ENCODE results near the gene NUMA1. TPM values are rescaled to one million over a fixed set of nuclear protein-coding genes. Genes with fewer than 3 reads are reported as not detected.

Gene NUMA1
- total and polyA plus RNA-seq, 8 donors: 144 to 365 (median 343) TPM

DNA sequence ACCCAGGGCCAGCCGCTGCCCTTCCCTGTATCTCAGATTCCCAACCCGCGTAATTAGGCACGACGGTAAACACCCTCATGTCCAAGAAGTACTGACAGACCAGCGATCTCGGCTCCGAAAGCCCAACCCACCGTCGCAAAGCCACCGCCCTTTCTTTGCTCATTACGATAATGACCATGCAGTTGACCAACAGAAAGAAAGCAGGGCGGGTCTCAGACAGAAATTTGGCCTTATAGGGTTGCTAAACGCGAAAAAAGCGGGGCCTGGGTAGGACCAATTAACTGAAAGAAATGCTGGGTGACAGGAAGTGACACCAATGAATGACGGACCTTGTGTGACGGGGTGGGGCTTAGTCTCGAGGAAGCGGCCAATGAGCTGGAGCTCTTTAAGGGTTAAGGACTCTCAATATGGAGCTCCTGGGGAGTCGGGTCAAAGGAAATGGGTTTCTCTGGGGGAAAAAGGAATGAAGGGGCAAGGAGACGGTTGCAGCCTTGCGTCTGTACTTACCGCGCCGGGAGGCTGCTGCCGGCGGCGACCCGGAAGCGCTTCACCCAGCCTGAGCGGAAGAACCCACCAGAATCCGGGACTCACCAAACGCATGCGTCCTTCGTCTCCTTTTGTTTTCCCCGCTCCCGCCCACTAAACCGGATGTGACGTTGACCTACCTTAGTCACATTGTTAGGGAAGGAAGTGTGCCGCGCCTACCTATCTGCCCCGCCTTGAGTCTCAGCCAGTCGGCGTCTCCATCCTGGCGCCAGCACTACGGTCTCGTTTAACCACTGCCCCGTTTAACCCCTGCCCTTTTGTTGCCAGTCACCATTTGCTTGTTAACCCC, 32.0 kb upstream of the NUMA1 start, which contains the start of gene ANAPC15:
TSS of gene ANAPC15 (minus strand) at position 553 of the 835 bp plus-strand sequence. CDS start 1,419 bp downstream, outside the sequence.
- ATAC-seq (peak; percentile 95), DNase-seq (peak; percentile 93 to 100 (median 99))
- H3K27ac ChIP-seq: peak within 1 kb of the TSS; percentile 99 to 100
- no peaks in the 10 kb centered on the region for H3K9me3 ChIP-seq
- TF ChIP-seq, protein P1, sequence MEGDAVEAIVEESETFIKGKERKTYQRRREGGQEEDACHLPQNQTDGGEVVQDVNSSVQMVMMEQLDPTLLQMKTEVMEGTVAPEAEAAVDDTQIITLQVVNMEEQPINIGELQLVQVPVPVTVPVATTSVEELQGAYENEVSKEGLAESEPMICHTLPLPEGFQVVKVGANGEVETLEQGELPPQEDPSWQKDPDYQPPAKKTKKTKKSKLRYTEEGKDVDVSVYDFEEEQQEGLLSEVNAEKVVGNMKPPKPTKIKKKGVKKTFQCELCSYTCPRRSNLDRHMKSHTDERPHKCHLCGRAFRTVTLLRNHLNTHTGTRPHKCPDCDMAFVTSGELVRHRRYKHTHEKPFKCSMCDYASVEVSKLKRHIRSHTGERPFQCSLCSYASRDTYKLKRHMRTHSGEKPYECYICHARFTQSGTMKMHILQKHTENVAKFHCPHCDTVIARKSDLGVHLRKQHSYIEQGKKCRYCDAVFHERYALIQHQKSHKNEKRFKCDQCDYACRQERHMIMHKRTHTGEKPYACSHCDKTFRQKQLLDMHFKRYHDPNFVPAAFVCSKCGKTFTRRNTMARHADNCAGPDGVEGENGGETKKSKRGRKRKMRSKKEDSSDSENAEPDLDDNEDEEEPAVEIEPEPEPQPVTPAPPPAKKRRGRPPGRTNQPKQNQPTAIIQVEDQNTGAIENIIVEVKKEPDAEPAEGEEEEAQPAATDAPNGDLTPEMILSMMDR (IDR thresholded peaks at IDR 0.05): no peak
- H3K36me3 ChIP-seq: peaks cover 0 to 25% of the 10 kb centered on the region in 2 donors
- peak within 1 kb of the TSS; percentile 52 to 58 for H3K4me3 ChIP-seq
- no peaks in the 10 kb centered on the region for H3K27me3 ChIP-seq
- H3K4me1 ChIP-seq: peaks cover 8 to 16% of the 10 kb centered on the region in 2 donors
- intact Hi-C loops (cut with DNase I): no loop called here

DNA sequence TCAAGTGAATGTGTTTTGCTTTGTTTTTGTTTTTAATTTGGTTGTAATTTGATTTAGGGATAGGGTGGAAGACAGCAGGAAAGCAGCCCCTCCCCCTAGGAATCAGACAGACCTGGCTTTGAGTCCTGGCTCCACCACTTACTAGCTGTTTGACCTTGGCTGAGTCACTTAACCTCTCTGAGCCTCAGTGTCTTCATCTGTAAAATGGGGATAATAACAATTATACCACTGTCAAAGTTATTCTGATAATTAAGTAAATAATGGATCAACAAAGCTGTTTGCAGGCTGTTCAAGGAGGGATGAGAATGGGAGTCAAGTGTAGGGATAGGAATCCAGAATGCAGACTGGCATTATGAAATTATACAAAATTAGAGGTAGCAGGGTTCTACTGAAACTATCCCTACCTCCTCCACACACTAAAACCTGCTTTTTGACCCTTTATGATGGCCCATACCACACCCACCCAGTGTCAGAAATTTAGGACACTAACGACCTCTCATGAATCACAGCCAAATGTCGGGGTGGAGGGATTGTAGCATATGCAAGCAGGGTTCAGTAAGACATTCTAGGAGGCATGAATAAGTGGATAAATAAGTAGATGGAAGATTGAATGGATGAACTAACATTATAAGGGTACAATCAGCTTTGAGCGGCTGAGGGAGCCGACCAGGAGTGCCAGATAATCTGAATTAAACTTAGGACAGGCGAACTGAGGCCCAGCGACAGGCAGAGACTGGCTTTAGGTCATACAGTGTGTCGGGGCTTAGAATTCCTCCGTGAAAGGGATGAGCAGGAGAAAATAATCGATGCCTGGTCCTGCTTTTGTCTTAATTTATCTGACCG, 31.2 kb upstream of the NUMA1 start:
- DNase-seq (no peak), ATAC-seq (no peak)
- H3K4me1 ChIP-seq: peaks cover 8 to 16% of the 10 kb centered on the region in 2 donors
- H3K4me3 ChIP-seq: peak overlapping the region; percentile 52 to 58
- no peaks in the 10 kb centered on the region for H3K27me3 ChIP-seq
- TF ChIP-seq, protein P1 (IDR thresholded peaks at IDR 0.05): no peak
- H3K36me3 ChIP-seq: peaks cover 0 to 25% of the 10 kb centered on the region in 2 donors
- no peaks in the 10 kb centered on the region for H3K9me3 ChIP-seq
- H3K27ac ChIP-seq: peak overlapping the region; percentile 99 to 100
- intact Hi-C loops (cut with DNase I): no loop called here

DNA sequence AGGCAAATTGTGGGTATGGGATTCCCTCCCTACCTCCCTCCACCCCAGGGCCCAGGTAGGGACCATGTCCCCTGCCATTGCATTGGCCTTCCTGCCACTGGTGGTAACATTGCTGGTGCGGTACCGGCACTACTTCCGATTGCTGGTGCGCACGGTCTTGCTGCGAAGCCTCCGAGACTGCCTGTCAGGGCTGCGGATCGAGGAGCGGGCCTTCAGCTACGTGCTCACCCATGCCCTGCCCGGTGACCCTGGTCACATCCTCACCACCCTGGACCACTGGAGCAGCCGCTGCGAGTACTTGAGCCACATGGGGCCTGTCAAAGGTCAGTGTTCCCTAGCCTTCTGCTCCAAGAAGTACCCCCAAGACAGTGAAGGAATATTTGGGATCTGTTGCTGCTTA, 25.5 kb upstream of the NUMA1 start, which contains the start of gene TOMT:
TSS of gene TOMT (plus strand) at position 37 of the 400 bp plus-strand sequence. CDS start at position 65, 28 bp downstream.
- TF ChIP-seq, protein P1 (IDR thresholded peaks at IDR 0.05): no peak
- H3K36me3 ChIP-seq: peaks cover 0 to 25% of the 10 kb centered on the region in 2 donors
- H3K4me1 ChIP-seq: peaks cover 10 to 28% of the 10 kb centered on the region in 2 donors
- no peak within 1 kb of the TSS for H3K4me3 ChIP-seq
- intact Hi-C loops (cut with DNase I): no loop called here
- no peak within 1 kb of the TSS for H3K27ac ChIP-seq
- ATAC-seq (no peak), DNase-seq (no peak)
- H3K9me3 ChIP-seq: no peaks in the 10 kb centered on the region
- H3K27me3 ChIP-seq: no peaks in the 10 kb centered on the region

DNA sequence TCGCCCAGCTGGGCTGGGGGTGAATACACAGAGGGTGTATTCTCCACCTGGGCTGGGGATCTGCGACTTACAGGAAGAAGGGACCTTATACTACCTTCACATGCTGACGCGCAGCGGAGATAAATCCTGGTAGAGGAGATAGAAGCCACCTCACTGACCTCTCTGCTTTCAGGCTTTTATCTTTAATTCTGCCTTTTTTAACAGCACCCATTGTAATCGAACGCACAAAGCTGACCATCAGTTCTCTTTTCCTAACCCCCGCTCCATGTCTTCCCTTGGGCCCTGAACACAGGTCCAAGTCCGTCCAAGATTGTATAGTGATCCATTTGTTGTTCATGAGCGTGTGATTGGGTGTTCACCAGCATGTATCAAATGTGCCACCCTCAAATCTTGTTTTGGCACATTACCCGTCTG, 23.4 kb upstream of the NUMA1 start:
- Histone ChIP-seq H3K36me3 (peaks cover 0 to 26% of the 10 kb centered on the region in 2 donors), H3K27me3 (no peaks in the 10 kb centered on the region), H3K4me3 (peak overlapping the region in 1 of 2 donors; percentile 93), H3K27ac (peak overlapping the region; percentile 97 to 98), H3K4me1 (peaks cover 14 to 47% of the 10 kb centered on the region in 2 donors), H3K9me3 (no peaks in the 10 kb centered on the region)
- intact Hi-C loops (cut with DNase I): no loop called here
- no peak for DNase-seq
- ATAC-seq: no peak
- TF ChIP-seq, protein P1 (IDR thresholded peaks at IDR 0.05): no peak
